OCI-LY1 (cell line): Measurements from ENCODE around the gene SURF4.
A peak's percentile ranks its signal among the peaks of the same experiment; 100 is the strongest.

ENCODE experiments used
- H2AFZ ChIP-seq: fragments of 200-600 bp; sonication (generic), shearing (Covaris generic); 2 replicates; pipeline ENCODE4 v1.6.0; 2014; ENCODE audit warnings: antibody characterized with exemption, mild to moderate bottlenecking, low read length
- H3F3A ChIP-seq: fragments of 200-600 bp; sonication (generic), shearing (Covaris generic); 2 replicates; pipeline ENCODE4 v1.6.0; 2014; ENCODE audit warnings: mild to moderate bottlenecking, antibody characterized with exemption, low read length, moderate library complexity; ENCODE audit not compliant: insufficient read depth
- H3K27ac ChIP-seq: fragments of 200-600 bp; sonication (generic); 2 replicates; pipeline ENCODE4 v1.5.1; 2014; ENCODE audit warnings: low read length, mixed run types, mild to moderate bottlenecking, low read depth; ENCODE audit not compliant: poor library complexity, severe bottlenecking
- H3K27me3 ChIP-seq: fragments of 200-600 bp; sonication (generic); 2 replicates; pipeline ENCODE4 v1.6.0; 2014; ENCODE audit warnings: antibody characterized with exemption, mild to moderate bottlenecking, low read length, moderate library complexity; ENCODE audit not compliant: insufficient read depth
- H3K36me3 ChIP-seq: fragments of 200-600 bp; sonication (generic); 2 replicates; pipeline ENCODE4 v1.6.1; 2014; ENCODE audit warnings: mild to moderate bottlenecking, antibody characterized with exemption, low read length, moderate library complexity, mixed read lengths; ENCODE audit not compliant: insufficient read depth
- H3K4me1 ChIP-seq: fragments of 200-600 bp; sonication (generic); 2 replicates; pipeline ENCODE4 v1.5.1; 2014; ENCODE audit warnings: mild to moderate bottlenecking, low read length, moderate library complexity; ENCODE audit not compliant: insufficient read depth, severe bottlenecking
- H3K4me2 ChIP-seq: fragments of 200-600 bp; sonication (generic), shearing (Covaris generic); 2 replicates; pipeline ENCODE4 v1.6.1; 2014; ENCODE audit warnings: low read length
- H3K4me3 ChIP-seq: fragments of 200-600 bp; sonication (generic); 2 replicates; pipeline ENCODE4 v1.5.1; 2014; ENCODE audit warnings: low read length, low read depth, mild to moderate bottlenecking, mixed read lengths; ENCODE audit not compliant: poor library complexity, severe bottlenecking
- H3K79me2 ChIP-seq: fragments of 200-600 bp; shearing (Covaris generic); 2 replicates; pipeline ENCODE4 v1.6.1; 2016; ENCODE audit warnings: mixed run types, low read length, mixed read lengths; ENCODE audit not compliant: insufficient read depth
- H3K9ac ChIP-seq: fragments of 200-600 bp; sonication (generic), shearing (Covaris generic); 2 replicates; pipeline ENCODE4 v1.6.1; 2014; ENCODE audit warnings: mild to moderate bottlenecking, low read length, mixed read lengths
- H3K9me2 ChIP-seq: fragments of 200-600 bp; sonication (generic), shearing (Covaris generic); 2 replicates; pipeline ENCODE4 v1.6.1; 2014; ENCODE audit warnings: low read depth, mild to moderate bottlenecking, low read length, mixed read lengths
- H3K9me3 ChIP-seq: fragments of 200-600 bp; shearing (Covaris generic); 2 replicates; pipeline ENCODE4 v1.6.1; 2014; ENCODE audit warnings: low read length, mixed read lengths
- H4K20me1 ChIP-seq: fragments of 200-600 bp; sonication (generic), shearing (Covaris generic); 2 replicates; pipeline ENCODE4 v1.6.0; 2016; ENCODE audit warnings: mild to moderate bottlenecking, low read length; ENCODE audit not compliant: insufficient read depth
- CTCF ChIP-seq: fragments of 200-600 bp; sonication (generic), shearing (Covaris generic); IDR thresholded peaks from 2 replicates; pipeline ENCODE4 v1.5.1; 2017; ENCODE audit warnings: mild to moderate bottlenecking, antibody characterized with exemption, low read length, moderate library complexity, mixed read lengths
- EZH2 ChIP-seq: fragments of 200-600 bp; sonication (generic), shearing (Covaris generic); IDR thresholded peaks from 2 replicates; pipeline ENCODE4 v1.8.0; 2017; ENCODE audit warnings: borderline replicate concordance, mixed run types, mild to moderate bottlenecking, antibody characterized with exemption, low read length, moderate library complexity, mixed read lengths

The SURF4 gene

GRCh38 chr9:133370685-133371084, 5.2 kb downstream of the SURF4 start:
- peak overlapping the region; percentile 52 for H3K27ac ChIP-seq
- H3K4me1 ChIP-seq, result peaks cover 36% of the 10 kb centered on the region

GRCh38 chr9:133369933-133370332, 5.9 kb downstream of the SURF4 start:
- H3K27me3 ChIP-seq, result no peaks in the 10 kb centered on the region
- no peak for TF ChIP-seq CTCF
- no peak for TF ChIP-seq EZH2
- peaks cover 42% of the 10 kb centered on the region for H3K36me3 ChIP-seq
- H3K27ac ChIP-seq, result no peak overlapping the region
- no peaks in the 10 kb centered on the region for H3K9me2 ChIP-seq
- H3K9ac ChIP-seq, result no peak overlapping the region
- peaks cover 21% of the 10 kb centered on the region for H3K79me2 ChIP-seq
- H3K4me2 ChIP-seq, result peak overlapping the region; percentile 4; the same call in 1 of the 2 replicates
- no peaks in the 10 kb centered on the region for H3K9me3 ChIP-seq
- no peak overlapping the region for H3K4me3 ChIP-seq
- H3F3A ChIP-seq, result no peaks in the 10 kb centered on the region
- peaks cover 35% of the 10 kb centered on the region for H3K4me1 ChIP-seq
- no peaks in the 10 kb centered on the region for H4K20me1 ChIP-seq
- no peak overlapping the region for H2AFZ ChIP-seq

More at GRCh38 chr9:133370685-133371084, 5.2 kb downstream of the SURF4 start:
- Histone ChIP-seq H3K9ac (peak overlapping the region; percentile 43; the same call in 1 of the 2 replicates), H3K27me3 (no peaks in the 10 kb centered on the region), H4K20me1 (no peaks in the 10 kb centered on the region), H3F3A (no peaks in the 10 kb centered on the region), H2AFZ (no peak overlapping the region), H3K79me2 (peaks cover 28% of the 10 kb centered on the region), H3K9me2 (no peaks in the 10 kb centered on the region), H3K36me3 (peaks cover 35% of the 10 kb centered on the region), H3K4me2 (peak overlapping the region; percentile 50; the same call in 1 of the 2 replicates), H3K4me3 (peak overlapping the region; percentile 18), H3K9me3 (no peaks in the 10 kb centered on the region)
- TF ChIP-seq CTCF, result no peak
- TF ChIP-seq EZH2, result no peak

GRCh38 chr9:133369422-133369821, 6.4 kb downstream of the SURF4 start:
- peaks cover 16% of the 10 kb centered on the region for H3K79me2 ChIP-seq
- no peaks in the 10 kb centered on the region for H3F3A ChIP-seq
- TF ChIP-seq EZH2, result no peak
- no peak for TF ChIP-seq CTCF
- no peak overlapping the region for H3K4me2 ChIP-seq
- H3K9ac ChIP-seq, result no peak overlapping the region
- no peaks in the 10 kb centered on the region for H3K27me3 ChIP-seq
- H3K27ac ChIP-seq, result no peak overlapping the region
- H3K4me1 ChIP-seq, result peaks cover 30% of the 10 kb centered on the region
- no peak overlapping the region for H2AFZ ChIP-seq
- no peaks in the 10 kb centered on the region for H3K9me3 ChIP-seq
- H3K9me2 ChIP-seq, result no peaks in the 10 kb centered on the region
- H4K20me1 ChIP-seq, result no peaks in the 10 kb centered on the region
- H3K36me3 ChIP-seq, result peaks cover 46% of the 10 kb centered on the region
- H3K4me3 ChIP-seq, result no peak overlapping the region
